ENCODE data around the gene DPP10. TPM values are rescaled to one million over a fixed set of nuclear protein-coding genes. Genes with fewer than 3 reads are reported as not detected.

DPP10 gene
- total and polyA plus RNA-seq, 4 experiments from 2014 or later = not detected

- ChIA-PET POLR2A (ENCODE audit: partially characterized antibody) (no interaction called here), CTCF (ENCODE audit: partially characterized antibody) (no interaction called here)
- Histone ChIP-seq H3K36me3 (ENCODE audit: insufficient read depth, low read length) (no peaks in the 10 kb centered on the region), H3K27me3 (ENCODE audit: insufficient read depth, low read length) (no peaks in the 10 kb centered on the region), H3K27ac (ENCODE audit: low read depth, low read length) (no peak overlapping the region), H3K9me3 (ENCODE audit: control insufficient read depth in 1 of 2, low read length in 2 of 2) (no peaks in the 10 kb centered on the region), H3K4me1 (ENCODE audit: insufficient read depth, low read length) (no peaks in the 10 kb centered on the region), H3K4me3 (ENCODE audit: low read length in 2 of 2) (no peak overlapping the region)
- Mint-ChIP-seq H3K36me3 (no peaks in the 10 kb centered on the region), H3K27me3 (no peaks in the 10 kb centered on the region), H3K4me1 (no peaks in the 10 kb centered on the region), H3K4me3 (no peak overlapping the region), H3K27ac (no peak overlapping the region), H3K9me3 (peaks cover 4 to 25% (median 11%) of the 10 kb centered on the region in 8 donors)
- no peak for DNase-seq
- intact Hi-C loops (cut with micrococcal nuclease) = no loop called here
Measured at GRCh38 chr2:115305712-115306111, 863.3 kb downstream of the DPP10 start.

GRCh38 chr2:115314119-115314518 is 871.7 kb downstream of the DPP10 start:
- Histone ChIP-seq H3K36me3 (ENCODE audit: insufficient read depth, low read length) (no peaks in the 10 kb centered on the region), H3K9me3 (ENCODE audit: control insufficient read depth in 1 of 2, low read length in 2 of 2) (no peaks in the 10 kb centered on the region), H3K27ac (ENCODE audit: low read depth, low read length) (no peak overlapping the region), H3K27me3 (ENCODE audit: insufficient read depth, low read length) (no peaks in the 10 kb centered on the region), H3K4me1 (ENCODE audit: insufficient read depth, low read length) (no peaks in the 10 kb centered on the region), H3K4me3 (ENCODE audit: low read length in 2 of 2) (no peak overlapping the region)
- H3K27ac Mint-ChIP-seq = no peak overlapping the region
- H3K9me3 Mint-ChIP-seq = peaks cover 0 to 13% (median 6%) of the 10 kb centered on the region in 8 donors
- no peaks in the 10 kb centered on the region for H3K36me3 Mint-ChIP-seq
- ChIA-PET POLR2A (ENCODE audit: partially characterized antibody) (no interaction called here), CTCF (ENCODE audit: partially characterized antibody) (no interaction called here)
- no peaks in the 10 kb centered on the region for H3K4me1 Mint-ChIP-seq
- DNase-seq = no peak
- H3K27me3 Mint-ChIP-seq = no peaks in the 10 kb centered on the region
- H3K4me3 Mint-ChIP-seq = no peak overlapping the region
- intact Hi-C loops (cut with micrococcal nuclease) = no loop called here

- H3K4me3 ChIP-seq (ENCODE audit: low read length in 2 of 2) = no peak overlapping the region
- intact Hi-C loops (cut with micrococcal nuclease) = no loop called here
- Mint-ChIP-seq H3K27ac (no peak overlapping the region), H3K27me3 (no peaks in the 10 kb centered on the region), H3K4me3 (no peak overlapping the region), H3K9me3 (peaks cover 0 to 21% (median 10%) of the 10 kb centered on the region in 8 donors), H3K36me3 (no peaks in the 10 kb centered on the region), H3K4me1 (no peaks in the 10 kb centered on the region)
- H3K27me3 ChIP-seq (ENCODE audit: insufficient read depth, low read length) = no peaks in the 10 kb centered on the region
- H3K36me3 ChIP-seq (ENCODE audit: insufficient read depth, low read length) = no peaks in the 10 kb centered on the region
- no peak for DNase-seq
- H3K9me3 ChIP-seq (ENCODE audit: control insufficient read depth in 1 of 2, low read length in 2 of 2) = no peaks in the 10 kb centered on the region
- no peaks in the 10 kb centered on the region for H3K4me1 ChIP-seq (ENCODE audit: insufficient read depth, low read length)
- ChIA-PET POLR2A (ENCODE audit: partially characterized antibody) (no interaction called here), CTCF (ENCODE audit: partially characterized antibody) (no interaction called here)
- no peak overlapping the region for H3K27ac ChIP-seq (ENCODE audit: low read depth, low read length)
Measured at GRCh38 chr2:115327061-115327460, 884.6 kb downstream of the DPP10 start.

DNA sequence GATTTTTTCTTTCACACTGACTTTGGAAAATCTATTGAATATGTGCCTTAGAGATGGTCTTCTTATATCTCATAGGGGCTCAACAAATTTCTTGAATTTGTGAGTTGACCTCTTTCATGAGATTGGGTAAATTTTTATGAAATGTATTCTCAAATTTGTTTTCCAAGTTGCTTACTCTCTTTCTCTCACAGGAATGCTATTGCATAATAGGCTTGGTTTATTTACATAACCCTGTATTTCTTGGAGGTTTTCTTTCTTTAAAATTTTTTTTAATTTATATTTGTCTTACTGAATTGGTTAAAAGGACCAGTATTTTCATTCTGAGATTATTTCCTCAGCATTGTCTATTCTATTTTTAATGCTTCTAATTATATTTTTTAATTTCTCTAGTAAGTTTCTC is 917.1 kb downstream of the DPP10 start:
- peaks cover 0 to 2% (median 0%) of the 10 kb centered on the region in 4 donors for H3K4me1 Mint-ChIP-seq
- ChIA-PET POLR2A (ENCODE audit: partially characterized antibody) (no interaction called here), CTCF (ENCODE audit: partially characterized antibody) (no interaction called here)
- no peaks in the 10 kb centered on the region for H3K36me3 Mint-ChIP-seq
- no peak overlapping the region for H3K4me3 Mint-ChIP-seq
- Histone ChIP-seq H3K9me3 (ENCODE audit: control insufficient read depth in 1 of 2, low read length in 2 of 2) (no peaks in the 10 kb centered on the region), H3K36me3 (ENCODE audit: insufficient read depth, low read length) (no peaks in the 10 kb centered on the region), H3K4me3 (ENCODE audit: low read length in 2 of 2) (no peak overlapping the region), H3K27me3 (ENCODE audit: insufficient read depth, low read length) (no peaks in the 10 kb centered on the region), H3K27ac (ENCODE audit: low read depth, low read length) (no peak overlapping the region), H3K4me1 (ENCODE audit: insufficient read depth, low read length) (no peaks in the 10 kb centered on the region)
- H3K9me3 Mint-ChIP-seq = peaks cover 6 to 45% (median 18%) of the 10 kb centered on the region in 8 donors
- intact Hi-C loops (cut with micrococcal nuclease) = no loop called here
- no peak for DNase-seq
- no peaks in the 10 kb centered on the region for H3K27me3 Mint-ChIP-seq
- no peak overlapping the region for H3K27ac Mint-ChIP-seq

DNA sequence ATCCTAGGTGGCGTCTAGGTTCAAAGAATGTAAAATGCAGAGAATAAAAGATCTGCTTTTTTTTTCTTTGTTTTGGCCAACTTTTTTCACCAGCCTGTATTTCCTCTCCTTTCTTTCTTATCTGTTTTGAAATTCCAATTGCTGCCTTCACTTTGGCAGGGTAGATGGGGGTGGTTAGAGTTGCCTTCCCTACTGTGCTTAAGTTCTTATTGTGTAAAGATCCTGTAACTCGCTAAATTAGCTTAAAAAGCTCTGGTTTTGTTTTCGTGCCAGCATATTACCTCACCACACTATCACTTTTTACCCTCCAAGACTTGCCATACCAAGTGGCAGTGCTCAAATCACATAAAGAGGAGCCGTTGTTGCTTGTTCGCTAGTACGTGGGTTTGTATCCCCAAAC is 921.7 kb downstream of the DPP10 start:
- Mint-ChIP-seq H3K36me3 (no peaks in the 10 kb centered on the region), H3K9me3 (peaks cover 3 to 22% (median 10%) of the 10 kb centered on the region in 8 donors), H3K4me1 (no peaks in the 10 kb centered on the region), H3K27ac (no peak overlapping the region), H3K27me3 (no peaks in the 10 kb centered on the region), H3K4me3 (no peak overlapping the region)
- ChIA-PET CTCF (ENCODE audit: partially characterized antibody) (no interaction called here), POLR2A (ENCODE audit: partially characterized antibody) (no interaction called here)
- Histone ChIP-seq H3K36me3 (ENCODE audit: insufficient read depth, low read length) (no peaks in the 10 kb centered on the region), H3K27me3 (ENCODE audit: insufficient read depth, low read length) (no peaks in the 10 kb centered on the region), H3K9me3 (ENCODE audit: control insufficient read depth in 1 of 2, low read length in 2 of 2) (no peaks in the 10 kb centered on the region), H3K4me3 (ENCODE audit: low read length in 2 of 2) (no peak overlapping the region), H3K4me1 (ENCODE audit: insufficient read depth, low read length) (no peaks in the 10 kb centered on the region), H3K27ac (ENCODE audit: low read depth, low read length) (no peak overlapping the region)
- DNase-seq = no peak
- intact Hi-C loops (cut with micrococcal nuclease) = no loop called here

DNA sequence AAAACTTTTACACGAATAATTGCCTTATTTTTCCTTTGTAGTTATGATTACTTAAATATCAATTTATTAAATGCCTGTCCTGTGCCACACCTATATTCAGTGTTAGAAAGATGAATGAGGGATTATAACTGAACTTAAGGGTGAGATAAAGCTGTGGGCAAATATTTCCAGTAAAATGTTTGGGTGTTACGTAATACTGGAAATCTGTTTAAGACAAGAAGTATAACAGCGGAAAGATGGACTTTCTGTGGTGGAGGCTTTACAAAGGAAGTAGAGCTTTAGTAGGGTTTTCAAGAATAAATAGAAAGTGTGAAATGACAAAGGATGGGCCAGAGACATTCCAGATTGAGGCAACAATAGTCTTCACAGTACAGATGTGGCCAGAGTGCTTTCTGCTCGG is 927.0 kb downstream of the DPP10 start:
- Histone ChIP-seq H3K9me3 (ENCODE audit: control insufficient read depth in 1 of 2, low read length in 2 of 2) (peaks cover 0 to 4% of the 10 kb centered on the region in 2 donors), H3K4me1 (ENCODE audit: insufficient read depth, low read length) (no peaks in the 10 kb centered on the region), H3K4me3 (ENCODE audit: low read length in 2 of 2) (no peak overlapping the region), H3K36me3 (ENCODE audit: insufficient read depth, low read length) (no peaks in the 10 kb centered on the region), H3K27me3 (ENCODE audit: insufficient read depth, low read length) (no peaks in the 10 kb centered on the region), H3K27ac (ENCODE audit: low read depth, low read length) (no peak overlapping the region)
- no peaks in the 10 kb centered on the region for H3K36me3 Mint-ChIP-seq
- ChIA-PET POLR2A (ENCODE audit: partially characterized antibody) (no interaction called here), CTCF (ENCODE audit: partially characterized antibody) (no interaction called here)
- no peak for DNase-seq
- H3K27ac Mint-ChIP-seq = no peak overlapping the region
- no peak overlapping the region for H3K4me3 Mint-ChIP-seq
- H3K4me1 Mint-ChIP-seq = no peaks in the 10 kb centered on the region
- intact Hi-C loops (cut with micrococcal nuclease) = no loop called here
- H3K27me3 Mint-ChIP-seq = no peaks in the 10 kb centered on the region
- peaks cover 3 to 32% (median 23%) of the 10 kb centered on the region in 8 donors for H3K9me3 Mint-ChIP-seq

DNA sequence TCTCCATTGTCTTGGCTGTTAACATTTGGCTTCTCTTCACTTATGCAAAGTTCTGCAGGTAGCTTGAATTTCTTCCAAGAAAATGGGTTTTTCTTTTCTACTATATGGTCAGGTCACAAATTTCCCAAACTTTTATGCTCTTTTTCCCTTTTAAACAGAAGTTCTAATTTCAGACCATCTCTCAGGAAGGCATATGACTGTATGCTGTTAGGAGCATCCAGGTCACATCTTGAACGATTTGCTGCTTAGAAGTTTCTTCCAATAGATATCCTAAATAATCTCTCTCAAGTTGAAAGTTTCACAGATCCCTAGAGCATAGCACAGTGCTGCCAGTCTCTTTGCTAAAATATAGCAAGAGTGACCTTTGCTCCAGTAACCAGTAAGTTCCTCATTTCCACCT is 932.5 kb downstream of the DPP10 start:
- peaks cover 0 to 42% (median 31%) of the 10 kb centered on the region in 8 donors for H3K9me3 Mint-ChIP-seq
- H3K4me3 ChIP-seq (ENCODE audit: low read length in 2 of 2) = no peak overlapping the region
- H3K4me1 ChIP-seq (ENCODE audit: insufficient read depth, low read length) = no peaks in the 10 kb centered on the region
- no peaks in the 10 kb centered on the region for H3K4me1 Mint-ChIP-seq
- H3K36me3 Mint-ChIP-seq = peaks cover 4 to 6% of the 10 kb centered on the region in 2 donors
- no peak overlapping the region for H3K4me3 Mint-ChIP-seq
- DNase-seq = no peak
- H3K9me3 ChIP-seq (ENCODE audit: control insufficient read depth in 1 of 2, low read length in 2 of 2) = peaks cover 0 to 15% of the 10 kb centered on the region in 2 donors
- H3K27me3 ChIP-seq (ENCODE audit: insufficient read depth, low read length) = no peaks in the 10 kb centered on the region
- CTCF ChIA-PET (ENCODE audit: partially characterized antibody) = no interaction called here
- H3K27ac ChIP-seq (ENCODE audit: low read depth, low read length) = no peak overlapping the region
- H3K27me3 Mint-ChIP-seq = no peaks in the 10 kb centered on the region
- POLR2A ChIA-PET (ENCODE audit: partially characterized antibody) = no interaction called here
- H3K27ac Mint-ChIP-seq = no peak overlapping the region
- H3K36me3 ChIP-seq (ENCODE audit: insufficient read depth, low read length) = no peaks in the 10 kb centered on the region
- intact Hi-C loops (cut with micrococcal nuclease) = no loop called here

GRCh38 chr2:115384399-115384798 is 942.0 kb downstream of the DPP10 start:
- POLR2A ChIA-PET (ENCODE audit: partially characterized antibody) = no interaction called here
- no peaks in the 10 kb centered on the region for H3K36me3 ChIP-seq (ENCODE audit: insufficient read depth, low read length)
- H3K27me3 Mint-ChIP-seq = no peaks in the 10 kb centered on the region

More at GRCh38 chr2:115384399-115384798, 942.0 kb downstream of the DPP10 start:
- no peaks in the 10 kb centered on the region for H3K4me1 ChIP-seq (ENCODE audit: insufficient read depth, low read length)
- Mint-ChIP-seq H3K4me3 (no peak overlapping the region), H3K4me1 (no peaks in the 10 kb centered on the region), H3K27ac (no peak overlapping the region), H3K9me3 (peaks cover 9 to 34% (median 20%) of the 10 kb centered on the region in 8 donors), H3K36me3 (no peaks in the 10 kb centered on the region)
- CTCF ChIA-PET (ENCODE audit: partially characterized antibody) = no interaction called here
- H3K9me3 ChIP-seq (ENCODE audit: control insufficient read depth in 1 of 2, low read length in 2 of 2) = no peaks in the 10 kb centered on the region
- no peaks in the 10 kb centered on the region for H3K27me3 ChIP-seq (ENCODE audit: insufficient read depth, low read length)
- intact Hi-C loops (cut with micrococcal nuclease) = no loop called here
- no peak overlapping the region for H3K27ac ChIP-seq (ENCODE audit: low read depth, low read length)
- no peak overlapping the region for H3K4me3 ChIP-seq (ENCODE audit: low read length in 2 of 2)
- DNase-seq = no peak

All from CD4-positive, alpha-beta memory T cell (primary cell).